DOHH2 (cell line): Measurements from ENCODE around the gene DGKE.
A peak's percentile ranks its signal among the peaks of the same experiment; 100 is the strongest.

Source experiments
- H3F3A ChIP-seq: fragments of 200-600 bp; sonication (generic), shearing (Covaris generic); 2 replicates; pipeline ENCODE4 v1.6.0; 2016; ENCODE audit warnings: antibody characterized with exemption, mild to moderate bottlenecking; ENCODE audit not compliant: control insufficient read depth, insufficient read depth
- H3K27ac ChIP-seq: fragments of 200-600 bp; sonication (generic); 2 replicates; pipeline ENCODE4 v1.5.1; 2014; ENCODE audit warnings: low read depth, mild to moderate bottlenecking, low read length, moderate library complexity
- H3K27me3 ChIP-seq: fragments of 200-600 bp; sonication (generic); 2 replicates; pipeline ENCODE4 v1.6.1; 2014; ENCODE audit warnings: mild to moderate bottlenecking, low read length, mixed read lengths; ENCODE audit not compliant: control insufficient read depth
- H3K36me3 ChIP-seq: fragments of 200-600 bp; sonication (generic); 2 replicates; pipeline ENCODE4 v1.6.1; 2014; ENCODE audit warnings: mild to moderate bottlenecking, low read length, moderate library complexity, mixed read lengths; ENCODE audit not compliant: control insufficient read depth
- H3K4me1 ChIP-seq: fragments of 200-600 bp; sonication (generic); 2 replicates; pipeline ENCODE4 v1.6.1; 2014; ENCODE audit warnings: mild to moderate bottlenecking, low read length, mixed read lengths; ENCODE audit not compliant: control insufficient read depth
- H3K4me2 ChIP-seq: fragments of 200-600 bp; sonication (generic); 2 replicates; pipeline ENCODE4 v1.6.0; 2014; ENCODE audit warnings: mild to moderate bottlenecking, low read length, moderate library complexity
- H3K4me3 ChIP-seq: fragments of 200-600 bp; sonication (generic); 2 replicates; pipeline ENCODE4 v1.5.1; 2014; ENCODE audit warnings: mild to moderate bottlenecking, low read length, mixed read lengths
- H3K79me2 ChIP-seq: fragments of 200-600 bp; sonication (generic); 2 replicates; pipeline ENCODE4 v1.6.1; 2014; ENCODE audit warnings: mild to moderate bottlenecking, low read length, mixed read lengths; ENCODE audit not compliant: control insufficient read depth
- H3K9me2 ChIP-seq: fragments of 200-600 bp; sonication (generic); replicated peaks from 2 replicates; pipeline ENCODE4 v1.6.1; 2014; ENCODE audit warnings: mild to moderate bottlenecking, low read length, mixed read lengths; ENCODE audit not compliant: control insufficient read depth
- H3K9me3 ChIP-seq: fragments of 200-600 bp; sonication (generic); 2 replicates; pipeline ENCODE4 v1.6.1; 2014; ENCODE audit warnings: antibody characterized with exemption, low read length, mixed read lengths; ENCODE audit not compliant: control insufficient read depth, insufficient read depth
- H4K20me1 ChIP-seq: fragments of 200-600 bp; sonication (generic); 2 replicates; pipeline ENCODE4 v1.6.0; 2014; ENCODE audit warnings: low read depth, mild to moderate bottlenecking, antibody characterized with exemption, low read length, moderate library complexity; ENCODE audit not compliant: control insufficient read depth, insufficient read depth
- CTCF ChIP-seq: fragments of 200-600 bp; sonication (generic); IDR thresholded peaks from one replicate; pipeline ENCODE4 v1.5.1; 2014; ENCODE audit warnings: antibody characterized with exemption, mild to moderate bottlenecking, low read depth, low read length; ENCODE audit not compliant: poor library complexity, severe bottlenecking
- EZH2phosphoT487 ChIP-seq: fragments of 200-600 bp; sonication (generic); IDR thresholded peaks from 2 replicates; pipeline ENCODE4 v1.6.1; 2017; ENCODE audit warnings: borderline replicate concordance, mild to moderate bottlenecking, antibody characterized with exemption, low read length, moderate library complexity, mixed read lengths

DGKE gene

GRCh38 chr17:56819030-56819429 lies 14.9 kb upstream of the DGKE start:
- H3K36me3 ChIP-seq, result no peaks in the 10 kb centered on the region

GRCh38 chr17:56819431-56820145 lies 14.4 kb upstream of the DGKE start:
- no peaks in the 10 kb centered on the region for H3K79me2 ChIP-seq
- H3K27ac ChIP-seq, result no peak overlapping the region
- no peaks in the 10 kb centered on the region for H3F3A ChIP-seq
- peak overlapping the region; percentile 18; the same call in 1 of the 2 replicates for H3K4me2 ChIP-seq
- H4K20me1 ChIP-seq, result no peaks in the 10 kb centered on the region
- TF ChIP-seq CTCF (peak; percentile 82), EZH2phosphoT487 (no peak)
- H3K36me3 ChIP-seq, result no peaks in the 10 kb centered on the region
- peaks cover 13% of the 10 kb centered on the region for H3K27me3 ChIP-seq
- H3K4me3 ChIP-seq, result no peak overlapping the region
- H3K9me3 ChIP-seq, result no peaks in the 10 kb centered on the region
- H3K4me1 ChIP-seq, result peaks cover 10% of the 10 kb centered on the region
- no peaks in the 10 kb centered on the region for H3K9me2 ChIP-seq

More at GRCh38 chr17:56819030-56819429, 14.9 kb upstream of the DGKE start:
- Histone ChIP-seq H3F3A (no peaks in the 10 kb centered on the region), H3K79me2 (no peaks in the 10 kb centered on the region), H3K4me2 (no peak overlapping the region), H3K4me3 (no peak overlapping the region), H3K9me3 (no peaks in the 10 kb centered on the region), H4K20me1 (no peaks in the 10 kb centered on the region), H3K27ac (no peak overlapping the region), H3K9me2 (no peaks in the 10 kb centered on the region), H3K4me1 (peaks cover 10% of the 10 kb centered on the region), H3K27me3 (peaks cover 17% of the 10 kb centered on the region)
- no peak for TF ChIP-seq EZH2phosphoT487
- TF ChIP-seq CTCF, result no peak

GRCh38 chr17:56820207-56820606 lies 13.7 kb upstream of the DGKE start:
- no peaks in the 10 kb centered on the region for H4K20me1 ChIP-seq
- H3K4me3 ChIP-seq, result no peak overlapping the region
- H3K4me1 ChIP-seq, result peaks cover 10% of the 10 kb centered on the region
- H3K36me3 ChIP-seq, result no peaks in the 10 kb centered on the region
- H3K9me2 ChIP-seq, result no peaks in the 10 kb centered on the region
- peaks cover 8% of the 10 kb centered on the region for H3K27me3 ChIP-seq
- no peak overlapping the region for H3K4me2 ChIP-seq
- H3F3A ChIP-seq, result no peaks in the 10 kb centered on the region
- H3K79me2 ChIP-seq, result no peaks in the 10 kb centered on the region
- H3K9me3 ChIP-seq, result no peaks in the 10 kb centered on the region
- TF ChIP-seq CTCF, result no peak
- no peak for TF ChIP-seq EZH2phosphoT487
- H3K27ac ChIP-seq, result no peak overlapping the region
